GM21619 (cell line): ENCODE results near the gene ZNF573.

Experiments used
- ATAC-seq: cut with Tn5 transposase; IDR thresholded peaks from one replicate; pipeline ENCODE4 v1.9.1; 2021; ENCODE audit not compliant: unreplicated experiment

Gene ZNF573

GRCh38 chr19:37695144-37695899 is 84.1 kb downstream of the ZNF573 start:
- ATAC-seq = no peak

- no peak for ATAC-seq
Observed at GRCh38 chr19:37692956-37693620, 86.3 kb downstream of the ZNF573 start.

GRCh38 chr19:37691881-37692504 is 87.4 kb downstream of the ZNF573 start:
- ATAC-seq = no peak
